Activated CD8-positive, alpha-beta memory T cell treated with anti-CD3 and anti-CD28 coated beads for 24 hours (primary cell): Measurements from ENCODE around the gene SPATC1L.
"Not testable (repeated sequence)": the region's sequence is repeated elsewhere in the genome, so short reads cannot be mapped to it uniquely, and the experiment has no call there.

ENCODE experiments used
- DNase-seq: peaks from one replicate; pipeline ENCODE4 v3.0.0-alpha.2; 2020

Gene SPATC1L

DNA sequence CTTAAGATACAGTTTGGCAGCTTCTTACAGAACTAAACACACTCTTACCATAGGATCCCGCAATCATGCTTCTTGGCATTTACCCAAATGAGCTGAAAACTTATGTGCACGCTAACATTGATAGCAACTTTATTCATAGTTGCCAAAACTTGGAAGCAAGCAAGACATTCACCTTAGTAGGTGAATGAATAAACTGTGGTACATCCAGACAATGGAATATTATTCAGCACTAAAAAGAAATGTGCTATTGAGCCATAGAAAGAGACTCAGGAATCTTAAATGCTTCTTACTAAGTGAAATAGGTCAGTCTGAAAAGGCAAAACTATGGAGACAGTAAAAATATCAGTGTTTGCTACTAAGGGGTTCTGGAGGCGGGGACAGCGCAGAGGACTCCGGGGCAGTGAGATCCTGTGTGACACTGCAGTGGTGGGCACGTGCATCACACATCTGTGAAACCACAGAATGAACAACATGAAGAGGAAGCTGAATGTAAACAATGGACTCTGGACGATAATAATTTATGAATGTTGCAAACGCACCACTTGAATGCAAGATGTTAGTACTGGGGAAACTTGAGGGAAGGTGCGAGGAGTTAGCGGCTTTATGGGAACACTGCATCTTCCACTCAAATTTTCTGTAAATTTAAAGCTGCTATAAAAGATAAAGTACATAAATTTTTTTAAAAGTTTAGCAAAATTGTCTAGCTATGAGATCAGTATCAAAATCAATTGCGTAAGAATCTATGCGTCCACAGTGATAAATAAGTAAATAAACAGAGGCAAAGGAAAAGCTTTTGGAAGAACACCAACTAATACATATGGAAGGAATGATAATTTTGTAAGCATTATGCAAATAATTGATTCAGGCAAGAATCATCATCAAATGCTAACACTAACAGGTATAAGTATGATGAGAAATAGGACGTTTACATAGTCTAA is 15.4 kb upstream of the SPATC1L start:
- DNase-seq = no peak

DNA sequence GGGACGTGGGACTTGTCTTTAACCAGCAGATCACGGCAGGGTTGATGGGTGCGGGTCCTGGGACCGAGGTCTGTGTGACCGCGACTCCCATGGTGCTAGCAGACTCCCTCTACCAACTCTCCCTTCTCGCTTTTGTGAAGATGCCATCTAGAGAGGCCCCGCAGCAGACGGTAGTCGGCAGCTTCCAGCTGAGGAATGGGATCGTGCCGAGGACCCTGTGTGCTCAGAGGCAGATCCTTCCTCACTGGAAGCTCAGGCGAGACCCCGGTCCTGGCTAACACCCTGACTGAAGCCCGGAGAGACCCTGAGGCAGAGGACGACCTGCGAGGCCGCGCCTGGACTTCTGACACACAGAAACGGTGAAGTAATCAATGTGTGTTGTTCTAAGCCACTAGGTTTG is 12.5 kb upstream of the SPATC1L start:
- DNase-seq = peak; percentile 37

DNA sequence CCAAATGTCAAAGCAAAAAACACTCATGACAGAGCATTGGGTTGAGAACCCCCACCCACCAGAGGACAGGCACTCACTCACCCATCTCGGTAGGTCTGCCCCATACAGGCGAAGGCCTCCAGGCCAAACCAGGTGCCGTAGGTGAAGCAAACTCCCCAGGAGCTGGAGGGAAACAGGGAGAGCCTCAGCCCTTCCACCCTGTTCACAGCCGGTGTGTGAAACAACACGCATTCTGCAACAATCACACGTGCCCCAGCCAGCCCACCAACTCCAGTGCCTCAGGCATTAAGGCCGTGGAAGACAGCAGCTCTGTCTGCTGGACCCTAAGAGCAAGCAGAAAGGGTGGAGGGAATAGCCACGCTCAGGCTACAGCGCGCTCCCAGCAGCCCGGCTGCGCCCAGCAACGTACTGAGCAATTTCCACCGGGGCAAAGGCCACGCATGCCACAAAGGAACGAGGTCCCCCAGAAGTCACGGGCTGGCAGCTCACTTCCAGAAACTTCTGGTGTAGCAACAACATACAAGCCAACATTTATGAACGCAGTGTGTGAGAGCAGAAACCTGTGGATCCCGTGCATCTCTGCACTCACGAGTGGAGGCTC is 11.4 kb upstream of the SPATC1L start:
- peak; percentile 15 for DNase-seq

DNA sequence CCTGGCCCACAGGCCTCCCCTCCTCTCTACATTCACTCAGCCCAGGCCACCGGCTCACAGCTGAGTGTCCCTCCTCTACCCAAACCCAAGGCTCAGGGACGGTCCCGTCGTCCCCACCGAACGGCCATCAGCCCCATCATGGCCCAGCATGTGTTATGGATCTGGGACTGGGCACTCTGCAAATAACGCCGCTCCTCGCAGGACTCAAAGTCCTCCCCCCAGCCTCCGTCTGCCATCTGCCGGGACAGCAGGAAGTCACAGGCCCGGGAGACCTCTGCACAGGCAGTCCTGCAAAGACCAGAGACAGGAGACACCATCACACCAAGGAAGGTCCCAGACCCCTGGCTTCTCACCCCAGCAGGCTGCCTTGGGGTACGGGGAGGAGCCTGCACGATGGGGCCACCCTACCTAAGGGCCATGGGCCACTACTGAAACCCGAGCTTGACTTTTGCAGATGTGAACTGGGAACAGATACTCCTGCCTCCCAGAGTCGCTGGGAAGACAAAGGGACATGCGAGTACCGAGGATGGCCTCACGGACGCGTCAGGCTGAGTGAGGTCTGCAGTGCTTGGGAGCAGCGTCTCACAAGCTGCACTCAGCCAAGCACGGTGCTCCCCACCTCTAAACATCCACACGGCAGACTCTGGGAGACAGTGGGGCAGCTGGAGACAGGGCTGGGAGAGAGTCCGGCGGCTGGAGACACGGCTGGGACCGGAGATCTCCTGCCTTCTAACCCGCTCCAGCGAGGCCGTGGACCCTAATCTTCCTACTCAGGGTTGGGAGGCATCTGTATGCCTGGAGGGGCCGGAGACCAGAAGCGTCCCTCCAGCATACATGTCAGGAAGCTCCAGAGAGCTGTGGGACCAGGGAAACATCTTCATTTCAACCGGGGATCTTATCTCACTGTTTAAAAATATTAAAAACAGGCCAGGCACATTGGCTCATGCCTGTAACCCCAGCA is 10.4 kb upstream of the SPATC1L start:
- DNase-seq = peak; percentile 49

DNA sequence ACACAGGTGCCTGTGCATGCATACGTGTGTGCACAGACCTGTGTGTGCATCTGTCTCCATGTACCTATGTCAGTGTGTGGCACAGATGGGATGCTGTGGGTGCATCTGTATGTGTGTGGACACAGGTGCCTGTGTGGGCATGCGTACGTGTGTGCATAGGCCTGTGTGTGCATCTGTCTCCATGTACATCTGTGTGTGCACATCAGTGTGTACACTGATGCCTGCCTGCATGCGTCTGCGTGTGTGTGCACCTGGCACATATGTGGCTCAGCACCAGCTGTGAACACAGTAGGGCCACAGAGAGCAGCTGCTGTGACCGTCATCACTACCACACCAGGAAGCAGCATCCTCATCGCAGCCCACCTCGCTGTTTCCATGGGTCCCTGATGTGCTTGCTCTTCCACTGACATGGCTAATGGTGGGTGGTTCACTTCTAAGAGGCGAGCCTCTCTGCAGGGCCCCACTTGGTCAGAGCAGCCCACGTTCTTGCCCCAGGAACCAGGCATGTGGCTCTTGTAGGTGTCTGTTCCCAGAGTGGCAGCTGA is 9.6 kb upstream of the SPATC1L start:
- DNase-seq = peak; percentile 17

DNA sequence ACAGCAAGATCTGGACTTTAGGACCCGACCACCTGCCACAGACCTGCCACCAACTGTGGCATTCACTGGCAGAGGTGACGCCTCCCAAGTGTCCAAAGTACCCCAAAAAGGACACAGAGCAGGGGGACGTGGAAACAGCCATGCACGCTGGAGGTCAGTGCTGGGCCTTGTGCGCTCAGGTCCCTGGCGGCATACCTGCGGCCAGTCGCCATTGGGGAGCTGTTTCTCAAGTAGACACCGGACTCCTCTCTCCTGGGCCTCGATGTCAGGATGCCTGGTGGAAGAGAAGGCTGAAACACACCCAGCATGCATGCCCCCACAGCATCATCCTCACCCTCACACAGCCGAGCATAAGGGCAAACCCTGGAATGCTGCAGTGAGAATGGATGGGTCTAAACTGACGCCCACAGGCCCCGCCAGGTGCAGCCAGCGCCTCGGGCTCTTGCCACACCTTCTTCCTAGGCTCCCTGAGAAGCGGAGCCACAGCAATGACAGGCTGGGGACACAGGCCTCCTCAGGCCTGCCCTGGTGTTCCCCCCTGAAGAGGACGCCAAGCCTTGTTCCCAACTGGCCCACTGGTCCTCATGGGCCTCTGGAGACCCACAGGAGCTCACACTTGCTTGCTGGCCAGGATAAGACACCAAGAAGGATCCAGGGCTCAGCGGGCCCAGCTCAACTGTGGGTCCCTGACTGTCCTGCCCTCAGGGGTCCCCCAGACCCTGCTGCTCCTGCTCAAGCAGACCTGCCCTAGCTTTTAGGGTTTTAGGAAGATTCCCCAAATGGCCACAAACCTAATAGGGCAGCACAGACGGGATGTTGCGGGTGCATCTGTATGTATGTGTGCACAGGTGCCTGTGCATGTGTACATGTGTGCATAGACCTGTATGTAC is 7.7 kb upstream of the SPATC1L start:
- DNase-seq = peak; percentile 45

DNA sequence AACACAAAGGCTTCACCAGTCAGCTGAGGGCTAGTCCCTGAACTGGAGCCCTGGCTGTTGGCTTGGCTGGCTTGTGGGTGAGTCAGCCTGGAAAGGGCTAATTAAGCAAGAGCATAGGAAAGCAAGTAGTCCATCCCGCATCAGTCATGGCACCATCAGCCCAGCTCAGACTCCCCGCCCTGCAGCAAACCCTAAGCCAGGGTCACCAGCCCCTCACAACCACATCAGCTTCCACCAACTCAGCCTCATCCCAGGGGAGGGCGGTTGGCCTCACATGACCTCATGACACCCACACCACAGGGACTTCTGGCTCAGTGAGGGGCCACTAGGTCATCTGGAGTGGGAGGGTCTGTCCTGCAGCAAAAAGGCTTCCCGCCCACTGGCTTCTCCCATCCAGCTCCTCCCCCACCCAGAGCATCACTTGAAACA is 7.0 kb upstream of the SPATC1L start:
- DNase-seq = peak; percentile 42

DNA sequence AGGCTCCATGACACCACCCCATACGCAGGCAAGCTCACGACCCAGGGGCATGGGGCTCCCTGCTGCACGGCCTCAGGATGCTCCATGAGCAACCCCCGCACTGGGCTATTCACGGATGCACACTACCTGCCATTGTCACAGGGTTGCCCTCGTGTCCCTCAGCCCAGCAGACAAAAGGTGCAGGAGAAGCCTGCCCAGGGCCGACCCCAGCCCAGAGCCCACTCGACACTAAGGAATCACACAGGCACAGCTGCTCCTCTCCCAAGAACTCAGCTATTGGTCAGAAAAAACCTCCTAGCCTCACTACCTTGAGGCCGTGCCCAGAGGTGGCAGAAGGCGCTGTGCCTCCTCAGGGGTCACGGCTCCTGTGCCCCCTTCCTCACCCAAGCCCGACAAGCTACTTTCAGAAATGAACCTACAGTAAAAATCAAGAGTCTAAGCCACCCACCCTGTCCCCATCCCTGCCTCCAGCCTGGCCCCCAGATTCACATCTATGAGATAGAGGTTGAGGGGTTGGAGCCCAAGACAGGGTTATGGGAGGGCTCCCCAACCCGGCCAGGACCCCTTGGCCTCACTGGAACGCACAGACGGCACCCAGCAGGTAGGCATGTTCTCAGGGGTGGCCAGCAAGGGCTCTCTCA is 6.4 kb upstream of the SPATC1L start:
- peak; percentile 45 for DNase-seq

DNA sequence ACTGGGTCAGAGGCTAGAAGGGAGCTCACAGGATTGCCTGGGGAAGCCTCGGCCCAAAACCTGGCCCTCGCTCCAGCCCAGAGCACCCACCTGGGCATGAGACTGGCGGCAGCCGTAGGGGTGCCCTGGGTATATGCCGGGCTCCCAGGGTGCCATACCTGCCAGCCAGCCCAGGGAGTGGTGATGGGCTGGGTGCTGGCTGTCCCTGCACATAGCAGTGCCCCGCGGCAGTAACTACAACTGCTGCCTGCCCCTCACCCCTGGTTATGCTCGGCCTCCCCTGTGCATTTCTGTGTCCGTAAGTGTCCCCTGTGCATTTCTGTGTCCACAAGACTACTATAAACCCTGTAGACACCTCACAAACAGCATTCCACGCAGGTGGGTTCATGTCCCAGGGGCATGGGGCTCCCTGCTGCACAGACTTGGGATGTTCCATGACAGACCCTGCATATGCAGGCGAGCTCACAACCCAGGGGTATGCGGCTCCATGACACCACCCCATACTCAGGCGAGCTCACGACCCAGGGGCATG is 5.8 kb upstream of the SPATC1L start:
- no peak for DNase-seq

DNA sequence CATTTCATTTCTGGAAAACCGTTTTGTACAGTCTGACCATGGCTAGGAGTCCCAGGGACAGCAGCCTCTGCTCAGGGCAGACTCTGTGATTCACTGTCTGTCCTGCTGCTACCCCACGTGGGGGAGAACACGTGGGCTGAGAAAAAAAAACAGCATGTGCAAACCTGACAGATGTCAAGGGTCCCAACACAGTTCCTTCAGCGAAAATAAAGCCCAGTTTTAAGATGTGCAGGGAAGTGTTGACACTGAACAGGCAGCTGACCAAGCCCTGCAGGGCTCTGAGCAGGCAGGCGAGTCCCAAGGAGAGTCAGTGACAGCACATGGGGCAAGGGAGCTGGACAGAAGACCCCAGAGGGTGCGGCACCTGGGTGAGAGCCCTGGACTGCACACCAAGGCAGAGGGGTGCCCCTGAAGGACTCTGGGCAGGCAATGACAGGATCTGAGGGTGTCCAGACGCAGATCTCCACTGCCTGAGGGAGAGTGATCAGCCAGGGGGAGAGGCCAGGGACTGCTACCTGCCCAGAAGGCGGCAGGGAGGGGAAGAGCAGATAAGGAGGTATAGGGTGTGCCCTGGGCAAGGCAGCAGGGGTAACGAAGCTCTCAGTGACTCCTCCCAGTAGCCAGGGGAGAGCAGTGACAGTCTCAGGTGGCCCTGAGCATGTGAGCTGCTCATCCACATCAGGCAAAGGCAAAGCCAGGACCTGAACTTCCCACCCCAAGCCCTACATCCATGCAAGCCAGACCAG is 5.1 kb upstream of the SPATC1L start:
- DNase-seq = peak; percentile 26

DNA sequence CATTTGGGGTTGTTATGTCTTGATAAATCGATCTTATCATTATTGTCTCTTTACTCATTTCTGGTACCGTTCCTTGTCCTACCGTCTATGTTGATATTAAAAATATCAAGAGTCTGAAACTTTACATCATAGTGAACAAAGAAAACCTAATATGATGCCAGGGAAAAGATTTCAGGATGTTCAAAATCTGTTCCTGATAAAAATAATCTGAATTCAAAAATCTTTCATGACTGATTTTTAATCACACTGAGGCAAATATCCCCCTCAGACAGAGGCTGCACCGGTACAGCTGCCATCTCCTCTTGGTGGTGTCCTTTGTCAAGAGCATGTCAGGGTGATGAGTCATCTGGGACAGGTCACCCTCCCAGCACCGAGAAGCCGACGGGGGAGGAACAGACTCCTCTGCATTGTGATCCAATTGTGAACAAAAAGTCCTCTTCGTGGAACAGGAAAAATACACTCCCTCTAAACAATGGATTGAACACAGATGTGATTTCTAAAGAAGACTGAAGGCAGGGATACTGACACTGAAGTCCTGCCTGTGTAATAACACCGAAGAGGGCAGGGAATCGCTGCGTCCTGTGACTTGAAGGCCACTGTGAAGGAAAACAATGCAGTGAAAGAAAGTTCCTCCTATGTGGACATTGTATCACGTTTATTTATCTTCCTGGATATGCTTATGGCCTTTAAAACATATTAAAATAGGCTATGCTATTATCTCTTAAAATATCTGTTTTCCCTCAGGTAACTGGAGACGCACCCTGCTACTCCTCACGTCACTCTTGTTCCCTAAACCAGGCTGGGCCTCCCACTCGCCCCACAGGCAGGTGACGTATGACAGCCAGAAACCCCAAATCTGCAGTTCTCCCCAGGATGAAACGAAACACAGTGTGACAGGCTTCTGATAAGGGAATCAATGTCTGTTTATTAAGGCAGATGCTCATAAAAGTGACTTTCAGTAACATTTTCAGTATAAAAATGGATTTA is 4.3 kb upstream of the SPATC1L start:
- peak; percentile 52 for DNase-seq

DNA sequence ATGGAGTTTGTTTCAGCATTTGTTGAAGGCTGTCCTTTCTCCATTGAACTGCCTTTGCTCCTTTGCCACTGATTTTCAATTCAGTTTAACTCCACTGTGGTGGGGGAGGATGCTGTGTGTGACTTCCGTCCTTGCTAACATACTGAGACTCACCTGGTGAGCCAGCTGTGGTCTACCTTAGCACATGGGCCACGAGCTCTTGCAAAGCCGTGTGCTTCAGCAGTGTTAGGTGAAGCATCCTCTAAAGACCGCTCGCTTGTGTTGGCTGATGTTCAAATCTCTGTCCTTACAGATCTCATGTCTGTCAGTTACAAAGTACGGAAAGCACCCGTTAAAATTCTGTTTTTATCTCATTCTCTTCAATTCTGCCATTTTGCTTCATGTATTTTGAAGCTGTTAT is 3.6 kb upstream of the SPATC1L start:
- DNase-seq = peak; percentile 11

DNA sequence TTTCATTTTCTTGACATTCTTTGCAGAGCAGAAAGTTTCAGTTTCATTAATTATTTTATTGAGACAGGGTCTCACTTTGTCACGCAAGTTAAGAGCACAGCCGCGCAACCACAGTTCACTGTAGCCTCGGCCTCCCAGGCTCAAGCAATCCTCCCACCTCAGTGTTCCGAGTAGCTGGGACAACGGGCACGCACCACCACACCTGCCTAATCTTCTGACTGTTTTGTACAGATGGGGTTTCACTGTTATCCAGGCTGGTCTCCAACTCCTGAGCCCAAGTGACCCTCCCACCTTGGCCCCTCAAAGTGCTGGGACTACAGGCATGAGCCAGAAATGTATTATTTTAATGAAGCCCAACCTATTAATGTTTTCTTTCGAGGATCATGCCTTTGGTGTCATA is 3.0 kb upstream of the SPATC1L start:
- peak; percentile 24 for DNase-seq

DNA sequence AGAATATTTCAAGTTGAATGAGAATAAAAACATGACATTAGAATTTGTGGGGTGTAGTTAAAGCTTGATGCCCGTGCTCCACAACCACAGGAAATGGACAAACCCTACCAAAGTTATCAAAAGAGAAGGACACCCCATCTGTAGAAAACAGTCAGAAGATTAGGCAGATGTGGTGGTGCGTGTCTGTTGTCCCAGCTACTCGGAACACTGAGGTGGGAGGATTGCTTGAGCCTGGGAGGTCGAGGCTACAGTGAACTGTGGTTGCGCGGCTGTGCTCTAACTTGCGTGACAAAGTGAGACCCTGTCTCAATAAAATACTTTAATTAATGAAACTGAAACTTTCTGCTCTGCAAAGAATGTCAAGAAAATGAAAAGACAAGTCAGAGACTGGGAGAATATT is 1.5 kb upstream of the SPATC1L start:
- peak; percentile 38 for DNase-seq

DNA sequence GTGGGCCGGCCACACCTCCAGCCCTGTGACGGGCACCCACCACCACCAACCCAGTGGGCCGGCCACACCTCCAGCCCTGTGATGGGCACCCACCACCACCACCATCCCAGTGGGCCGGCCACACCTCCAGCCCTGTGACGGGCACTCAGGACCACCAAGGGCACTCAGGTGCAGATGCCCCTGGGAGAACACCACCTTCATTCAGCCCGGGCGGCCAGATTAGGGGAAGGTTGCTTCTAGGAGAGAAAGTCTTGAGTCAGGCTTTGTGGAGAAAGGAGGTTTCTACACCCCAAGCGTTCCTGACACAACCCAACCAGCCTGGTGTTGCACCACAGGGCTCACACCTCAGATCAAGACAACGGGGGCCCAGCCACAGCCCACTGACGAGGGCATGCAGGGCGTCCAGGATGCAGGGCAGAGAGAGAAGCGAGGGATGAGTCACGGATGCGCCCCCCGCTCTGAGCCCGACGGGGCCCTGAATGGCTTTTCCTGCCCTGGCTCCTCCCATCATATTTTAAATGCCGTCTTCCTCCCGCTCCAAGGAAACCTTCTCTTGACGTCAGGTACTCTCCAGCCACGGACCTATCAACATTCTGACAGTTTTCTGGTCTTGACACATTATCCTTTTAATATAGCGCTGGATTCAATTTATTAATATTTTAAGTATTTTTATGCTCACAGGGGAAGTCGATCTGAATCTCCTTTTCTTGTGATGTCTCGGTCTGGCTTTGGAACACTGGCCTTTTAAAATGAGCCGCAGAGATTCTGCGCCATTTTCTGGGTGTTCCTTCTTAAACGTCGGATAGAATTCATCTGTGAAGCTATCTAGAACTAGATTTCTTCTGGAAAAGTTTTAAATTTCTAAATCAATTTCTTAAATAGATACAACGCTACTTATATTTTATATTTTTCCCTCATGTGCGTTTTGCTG is 631 bp upstream of the SPATC1L start:
- peak; percentile 86 for DNase-seq

DNA sequence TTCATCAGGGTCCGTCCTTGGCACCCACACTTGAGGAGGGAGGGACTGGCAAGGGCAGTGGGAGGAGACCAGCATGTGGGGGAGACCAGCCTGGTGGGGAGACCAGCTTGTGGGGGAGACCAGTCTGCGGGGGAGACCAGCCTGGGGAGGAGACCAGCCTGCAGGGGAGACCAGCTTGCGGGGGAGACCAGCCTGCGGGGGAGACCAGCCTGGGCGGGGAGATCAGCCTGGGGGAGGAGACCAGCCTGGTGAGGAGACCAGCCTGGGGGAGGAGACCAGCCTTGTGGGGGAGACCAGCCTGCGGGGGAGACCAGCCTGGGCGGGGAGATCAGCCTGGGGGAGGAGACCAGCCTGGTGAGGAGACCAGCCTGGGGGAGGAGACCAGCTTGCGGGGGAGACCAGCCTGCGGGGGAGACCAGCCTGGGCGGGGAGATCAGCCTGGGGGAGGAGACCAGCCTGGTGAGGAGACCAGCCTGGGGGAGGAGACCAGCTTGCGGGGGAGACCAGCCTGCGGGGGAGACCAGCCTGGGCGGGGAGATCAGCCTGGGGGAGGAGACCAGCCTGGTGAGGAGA is 836 bp downstream of the SPATC1L start:
- not testable (repeated sequence) for DNase-seq
